NCI-H1092 (cell line): ENCODE results near the gene SERPINA10.

ENCODE experiments used
- DNase-seq: peaks from one replicate; lab custom pipeline; 2025; lab: John Stamatoyannopoulos, UW

The SERPINA10 gene

GRCh38 chr14:94292872-94293577, at the start of gene SERPINA10:
TSS of gene SERPINA10 (minus strand) at chr14:94293268. CDS start at chr14:94290593, 2,675 bp downstream.
- no peak for DNase-seq

- peak; percentile 49 for DNase-seq
Observed at GRCh38 chr14:94342334-94342934, 49.4 kb upstream of the SERPINA10 start.

- DNase-seq = no peak
Observed at GRCh38 chr14:94341656-94342333, 48.7 kb upstream of the SERPINA10 start.

- DNase-seq = no peak
Observed at GRCh38 chr14:94340533-94340932, 47.5 kb upstream of the SERPINA10 start.

GRCh38 chr14:94338023-94338422, 45.0 kb upstream of the SERPINA10 start:
- no peak for DNase-seq

- no peak for DNase-seq
Observed at GRCh38 chr14:94337274-94337673, 44.2 kb upstream of the SERPINA10 start.

- DNase-seq = no peak
Observed at GRCh38 chr14:94334872-94335271, 41.8 kb upstream of the SERPINA10 start.

- DNase-seq = no peak
Observed at GRCh38 chr14:94332587-94332986, 39.5 kb upstream of the SERPINA10 start.

GRCh38 chr14:94332063-94332583, 39.1 kb upstream of the SERPINA10 start:
- DNase-seq = no peak

GRCh38 chr14:94331462-94331861, 38.4 kb upstream of the SERPINA10 start:
- no peak for DNase-seq

GRCh38 chr14:94330857-94331256, 37.8 kb upstream of the SERPINA10 start:
- no peak for DNase-seq

- no peak for DNase-seq
Observed at GRCh38 chr14:94330432-94330831, 37.4 kb upstream of the SERPINA10 start.

- no peak for DNase-seq
Observed at GRCh38 chr14:94329857-94330256, 36.8 kb upstream of the SERPINA10 start.

- no peak for DNase-seq
Observed at GRCh38 chr14:94328196-94328595, 35.1 kb upstream of the SERPINA10 start.

- no peak for DNase-seq
Observed at GRCh38 chr14:94322648-94323570, 29.8 kb upstream of the SERPINA10 start, which contains the start of gene SERPINA6. TSS of gene SERPINA6 (minus strand) at chr14:94323336. CDS start at chr14:94314648, 8,688 bp downstream.

GRCh38 chr14:94321421-94322271, 28.6 kb upstream of the SERPINA10 start:
- DNase-seq = no peak

- DNase-seq = no peak
Observed at GRCh38 chr14:94320243-94320642, 27.2 kb upstream of the SERPINA10 start.

- DNase-seq = no peak
Observed at GRCh38 chr14:94317259-94317658, 24.2 kb upstream of the SERPINA10 start.

- DNase-seq = no peak
Observed at GRCh38 chr14:94316692-94317091, 23.6 kb upstream of the SERPINA10 start.

GRCh38 chr14:94314890-94315289, 21.8 kb upstream of the SERPINA10 start:
- DNase-seq = no peak
